H54 (cell line): Measurements from ENCODE around the gene MAPK10.

Source experiments
- DNase-seq: peaks from one replicate; pipeline ENCODE4 v3.0.0; 2011; ENCODE audit warnings: low spot score, mixed read lengths; ENCODE audit not compliant: insufficient read length
- FAIRE-seq: peaks from 3 replicates; lab custom pipeline; 2011; peaks lifted over from hg19 to GRCh38; lab: Jason Lieb, UNC
- POLR2A ChIP-seq: IDR thresholded peaks from 2 replicates; pipeline ENCODE4 v1.6.1; 2011; ENCODE audit warnings: low read depth, mild to moderate bottlenecking, low read length

Gene MAPK10

GRCh38 chr4:86329431-86329830 is 30.4 kb downstream of the MAPK10 start:
- DNase-seq = no peak
- TF ChIP-seq POLR2A = no peak
- no peak for FAIRE-seq

- no peak for TF ChIP-seq POLR2A
- DNase-seq (no peak), FAIRE-seq (no peak)
Observed at GRCh38 chr4:86326400-86326799, 33.5 kb downstream of the MAPK10 start.

- FAIRE-seq = no peak
- DNase-seq = no peak
- no peak for TF ChIP-seq POLR2A
Observed at GRCh38 chr4:86319390-86319789, 40.5 kb downstream of the MAPK10 start.

- TF ChIP-seq POLR2A = no peak
- DNase-seq (no peak), FAIRE-seq (no peak)
Observed at GRCh38 chr4:86315579-86315978, 44.3 kb downstream of the MAPK10 start.

GRCh38 chr4:86313656-86314055 is 46.2 kb downstream of the MAPK10 start:
- DNase-seq = no peak
- FAIRE-seq = no peak
- TF ChIP-seq POLR2A = no peak

- DNase-seq = no peak
Observed at GRCh38 chr4:86307432-86307831, 52.4 kb downstream of the MAPK10 start.

GRCh38 chr4:86306816-86307215 is 53.0 kb downstream of the MAPK10 start:
- no peak for TF ChIP-seq POLR2A
- no peak for DNase-seq
- no peak for FAIRE-seq

More at GRCh38 chr4:86307432-86307831, 52.4 kb downstream of the MAPK10 start:
- no peak for TF ChIP-seq POLR2A
- FAIRE-seq = no peak

GRCh38 chr4:86302830-86303229 is 57.0 kb downstream of the MAPK10 start:
- DNase-seq = no peak
- TF ChIP-seq POLR2A = no peak
- FAIRE-seq = no peak

- FAIRE-seq (no peak), DNase-seq (no peak)
- TF ChIP-seq POLR2A = no peak
Observed at GRCh38 chr4:86302251-86302650, 57.6 kb downstream of the MAPK10 start.

- DNase-seq (no peak), FAIRE-seq (no peak)
Observed at GRCh38 chr4:86300516-86300915, 59.3 kb downstream of the MAPK10 start.

GRCh38 chr4:86296865-86297264 is 63.0 kb downstream of the MAPK10 start:
- no peak for DNase-seq
- no peak for FAIRE-seq
- TF ChIP-seq POLR2A = no peak

More at GRCh38 chr4:86300516-86300915, 59.3 kb downstream of the MAPK10 start:
- no peak for TF ChIP-seq POLR2A

- DNase-seq (no peak), FAIRE-seq (no peak)
- no peak for TF ChIP-seq POLR2A
Observed at GRCh38 chr4:86294883-86295282, 65.0 kb downstream of the MAPK10 start.

- no peak for DNase-seq
- no peak for TF ChIP-seq POLR2A
- no peak for FAIRE-seq
Observed at GRCh38 chr4:86291180-86291579, 68.7 kb downstream of the MAPK10 start.

GRCh38 chr4:86286726-86287125 is 73.1 kb downstream of the MAPK10 start:
- TF ChIP-seq POLR2A = no peak
- FAIRE-seq (no peak), DNase-seq (no peak)

- DNase-seq = no peak
- FAIRE-seq = no peak
- no peak for TF ChIP-seq POLR2A
Observed at GRCh38 chr4:86283371-86283770, 76.5 kb downstream of the MAPK10 start.

GRCh38 chr4:86280246-86280645 is 79.6 kb downstream of the MAPK10 start:
- TF ChIP-seq POLR2A = no peak
- FAIRE-seq (no peak), DNase-seq (no peak)
